Measurements from ENCODE around the gene CD3E.

- TF ChIP-seq, protein P1, sequence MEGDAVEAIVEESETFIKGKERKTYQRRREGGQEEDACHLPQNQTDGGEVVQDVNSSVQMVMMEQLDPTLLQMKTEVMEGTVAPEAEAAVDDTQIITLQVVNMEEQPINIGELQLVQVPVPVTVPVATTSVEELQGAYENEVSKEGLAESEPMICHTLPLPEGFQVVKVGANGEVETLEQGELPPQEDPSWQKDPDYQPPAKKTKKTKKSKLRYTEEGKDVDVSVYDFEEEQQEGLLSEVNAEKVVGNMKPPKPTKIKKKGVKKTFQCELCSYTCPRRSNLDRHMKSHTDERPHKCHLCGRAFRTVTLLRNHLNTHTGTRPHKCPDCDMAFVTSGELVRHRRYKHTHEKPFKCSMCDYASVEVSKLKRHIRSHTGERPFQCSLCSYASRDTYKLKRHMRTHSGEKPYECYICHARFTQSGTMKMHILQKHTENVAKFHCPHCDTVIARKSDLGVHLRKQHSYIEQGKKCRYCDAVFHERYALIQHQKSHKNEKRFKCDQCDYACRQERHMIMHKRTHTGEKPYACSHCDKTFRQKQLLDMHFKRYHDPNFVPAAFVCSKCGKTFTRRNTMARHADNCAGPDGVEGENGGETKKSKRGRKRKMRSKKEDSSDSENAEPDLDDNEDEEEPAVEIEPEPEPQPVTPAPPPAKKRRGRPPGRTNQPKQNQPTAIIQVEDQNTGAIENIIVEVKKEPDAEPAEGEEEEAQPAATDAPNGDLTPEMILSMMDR (IDR thresholded peaks at IDR 0.05), result no peak
- TF ChIP-seq POLR2AphosphoS5 (IDR thresholded peaks at IDR 0.05), result no peak
- TF ChIP-seq POLR2A (IDR thresholded peaks at IDR 0.05), result no peak
These were observed 53.5 kb downstream of the CD3E start for GRCh38 chr11:118358071-118358470.
